GM23338 (cell line): Measurements from ENCODE around the gene DENND4C. TPM values are rescaled to one million over a fixed set of nuclear protein-coding genes. Genes with fewer than 3 reads are reported as not detected.
A peak's percentile ranks its signal among the peaks of the same experiment; 100 is the strongest.

Experiments
- ATAC-seq: fragments of 200-7000 bp; cut with Tn5 transposase; 3 replicates; pipeline ENCODE4 v1.9.1; 2020
- DNase-seq: peaks from one replicate; pipeline ENCODE4 v3.0.0-alpha.2; 2015; ENCODE audit warnings: low spot score
- H2AFZ ChIP-seq: fragments of 200-600 bp; sonication (generic); 2 replicates; pipeline ENCODE4 v1.8.0; 2016; ENCODE audit warnings: antibody characterized with exemption, mild to moderate bottlenecking, moderate library complexity
- H3F3A ChIP-seq: fragments of 200-600 bp; sonication (generic); replicated peaks from 2 replicates; pipeline ENCODE4 v1.8.0; 2017; ENCODE audit warnings: antibody characterized with exemption, mixed run types, low read depth
- H3K27ac ChIP-seq: fragments of 200-600 bp; sonication (generic); 2 replicates; pipeline ENCODE4 v1.6.1; 2016; ENCODE audit warnings: low read depth
- H3K27me3 ChIP-seq: fragments of 200-600 bp; sonication (generic); 2 replicates; pipeline ENCODE4 v1.8.0; 2016; ENCODE audit warnings: mild to moderate bottlenecking, mixed run types, moderate library complexity; ENCODE audit not compliant: insufficient read depth
- H3K36me3 ChIP-seq: fragments of 200-600 bp; sonication (generic); 2 replicates; pipeline ENCODE4 v1.8.0; 2016; ENCODE audit warnings: mild to moderate bottlenecking; ENCODE audit not compliant: insufficient read depth
- H3K4me1 ChIP-seq: fragments of 200-600 bp; sonication (generic); 2 replicates; pipeline ENCODE4 v1.8.0; 2016; ENCODE audit warnings: mild to moderate bottlenecking, moderate library complexity; ENCODE audit not compliant: insufficient read depth
- H3K4me2 ChIP-seq: fragments of 200-600 bp; sonication (generic); 2 replicates; pipeline ENCODE4 v1.7.1; 2017; ENCODE audit warnings: mixed run types
- H3K4me3 ChIP-seq: fragments of 200-600 bp; sonication (generic); 2 replicates; pipeline ENCODE4 v1.6.1; 2016; ENCODE audit warnings: mixed run types
- H3K79me2 ChIP-seq: fragments of 200-600 bp; sonication (generic); replicated peaks from 2 replicates; pipeline ENCODE4 v1.8.0; 2017; ENCODE audit warnings: mild to moderate bottlenecking; ENCODE audit not compliant: insufficient read depth
- H3K9me2 ChIP-seq: fragments of 200-600 bp; sonication (generic); 2 replicates; pipeline ENCODE4 v1.8.0; 2017; ENCODE audit not compliant: insufficient read depth
- H4K20me1 ChIP-seq: fragments of 200-600 bp; sonication (generic); replicated peaks from 2 replicates; pipeline ENCODE4 v1.8.0; 2017; ENCODE audit warnings: mild to moderate bottlenecking; ENCODE audit not compliant: insufficient read depth
- H3K27ac Mint-ChIP-seq: 2 replicates; pipeline ENCODE4 v1.8.0; 2020; ENCODE audit warnings: inconsistent platforms, mild to moderate bottlenecking, moderate library complexity, mixed read lengths
- H3K27me3 Mint-ChIP-seq: 3 replicates; pipeline ENCODE4 v1.8.0; 2022; ENCODE audit warnings: low read depth, mild to moderate bottlenecking, moderate library complexity, mixed read lengths, inconsistent platforms; ENCODE audit not compliant: insufficient read depth, poor library complexity
- H3K36me3 Mint-ChIP-seq: 3 replicates; pipeline ENCODE4 v1.8.0; 2021; ENCODE audit warnings: low read depth, mild to moderate bottlenecking, inconsistent platforms, moderate library complexity, mixed read lengths
- H3K4me1 Mint-ChIP-seq: 3 replicates; pipeline ENCODE4 v1.8.0; 2020; ENCODE audit warnings: mild to moderate bottlenecking, inconsistent platforms, mixed read lengths
- H3K4me3 Mint-ChIP-seq: 3 replicates; pipeline ENCODE4 v1.8.0; 2021; ENCODE audit warnings: moderate library complexity, mild to moderate bottlenecking, inconsistent platforms, mixed read lengths
- H3K9me3 Mint-ChIP-seq: 3 replicates; pipeline ENCODE4 v1.8.0; 2020; ENCODE audit warnings: moderate library complexity, mild to moderate bottlenecking, inconsistent platforms, mixed read lengths
- CREB1 ChIP-seq: fragments of 250-450 bp; sonication (Bioruptor Pico); IDR thresholded peaks from 2 replicates; pipeline ENCODE4 v1.5.0; 2020; ENCODE audit warnings: low read depth, mild to moderate bottlenecking, moderate library complexity
- CTCF ChIP-seq, 2 experiments: fragments of 200-600 bp in 1 of 2; sonication (generic) in 1 of 2; conservative IDR thresholded peaks; 2 replicates each; pipeline versions ENCODE4 v1.5.1 to v1.6.1; 2016 to 2017; ENCODE audit warnings: antibody characterized with exemption in 2 of 2, low read depth in 2 of 2, mild to moderate bottlenecking in 2 of 2, moderate library complexity in 1 of 2
- ETS1 ChIP-seq: IDR thresholded peaks from 2 replicates; pipeline ENCODE4 v1.6.1; 2016; ENCODE audit warnings: antibody characterized with exemption
- EZH2 ChIP-seq: fragments of 200-600 bp; sonication (generic); IDR thresholded peaks from one replicate; pipeline ENCODE4 v1.8.0; 2017; ENCODE audit warnings: antibody characterized with exemption, mild to moderate bottlenecking, low read depth; ENCODE audit not compliant: unreplicated experiment
- EZH2phosphoT487 ChIP-seq: fragments of 200-600 bp; sonication (generic); IDR thresholded peaks from one replicate; pipeline ENCODE4 v1.8.1; 2018; ENCODE audit warnings: antibody characterized with exemption; ENCODE audit not compliant: unreplicated experiment
- JUNB ChIP-seq: IDR thresholded peaks from one replicate; pipeline ENCODE4 v1.6.1; 2016; ENCODE audit warnings: antibody characterized with exemption; ENCODE audit not compliant: unreplicated experiment
- NANOG ChIP-seq: IDR thresholded peaks from 2 replicates; pipeline ENCODE4 v1.6.1; 2016; ENCODE audit warnings: antibody characterized with exemption, borderline replicate concordance
- POLR2AphosphoS5 ChIP-seq: IDR thresholded peaks from 2 replicates; pipeline ENCODE4 v1.6.1; 2016; ENCODE audit warnings: antibody characterized with exemption, low read depth
- REST ChIP-seq: IDR thresholded peaks from one replicate; pipeline ENCODE4 v1.6.1; 2018; ENCODE audit warnings: antibody characterized with exemption; ENCODE audit not compliant: unreplicated experiment
- STAT1 ChIP-seq: IDR thresholded peaks from one replicate; pipeline ENCODE4 v1.6.1; 2016; ENCODE audit warnings: antibody characterized with exemption; ENCODE audit not compliant: unreplicated experiment
- ZNF114 ChIP-seq: fragments of 250-450 bp; sonication (Bioruptor Pico); IDR thresholded peaks from 2 replicates; pipeline ENCODE4 v1.5.0; 2020; ENCODE audit warnings: mild to moderate bottlenecking, moderate library complexity
- ZNF331 ChIP-seq: fragments of 250-450 bp; sonication (Bioruptor Pico); IDR thresholded peaks from 2 replicates; pipeline ENCODE4 v1.5.0; 2020; ENCODE audit warnings: low read depth, mild to moderate bottlenecking, moderate library complexity
- ZNF462 ChIP-seq: fragments of 250-450 bp; sonication (Bioruptor Pico); IDR thresholded peaks from 2 replicates; pipeline ENCODE4 v1.5.0; 2020; ENCODE audit warnings: mild to moderate bottlenecking, moderate library complexity
- long read RNA-seq: library from polyadenylated mRNA; unstranded; transcript quantifications from one replicate; pipeline ENCODE4 v2.0.0, GENCODE V29; 2020; ENCODE audit not compliant: unreplicated experiment
- polyA plus RNA-seq: library from polyadenylated mRNA; unstranded; fragments of >200 nt; fragmentation: Nextera tagmentation; extraction: Ambion mirVana; gene quantifications from 2 replicates; pipeline ENCODE4 v1.2.1, GENCODE V29; 2016
- total RNA-seq: library from RNA; depleted of rRNA; stranded (reverse); fragments of >200 nt; shearing (Covaris generic); gene quantifications from 2 replicates; pipeline ENCODE4 v1.2.3, GENCODE V29; 2014; rRNA removed

DENND4C gene
- total RNA-seq (30.8 and 43.7 TPM in 2 replicates), polyA plus RNA-seq (5.2 and 6.4 TPM in 2 replicates)
- long read RNA-seq, partial matches to known transcripts = 0 of 1 reads
- long read RNA-seq, other reads (novel, unspliced or antisense) = 1 of 1 reads

GRCh38 chr9:19230355-19231125 lies at the start of gene DENND4C:
TSS of gene DENND4C (plus strand) at chr9:19230693. CDS start at chr9:19276175, 45,482 bp downstream.
- H3K27ac ChIP-seq = peak within 1 kb of the TSS; percentile 98
- H3K4me3 ChIP-seq = peak within 1 kb of the TSS; percentile 91
- Mint-ChIP-seq H3K27ac (peak within 1 kb of the TSS; percentile 99), H3K4me3 (no peak within 1 kb of the TSS; the same call in 1 of the 3 replicates), H3K36me3 (0 out of 3 replicates have a peak, but pooled peaks cover 2% of the 10 kb centered on the region), H3K4me1 (peaks cover 13% of the 10 kb centered on the region), H3K9me3 (no peaks in the 10 kb centered on the region; the same call in 2 of the 3 replicates), H3K27me3 (peaks cover 12% of the 10 kb centered on the region)
- H3K4me2 ChIP-seq = peak within 1 kb of the TSS; percentile 98
- H4K20me1 ChIP-seq = peaks cover 7% of the 10 kb centered on the region; the same call in 1 of the 2 replicates
- ATAC-seq (peak; percentile 83), DNase-seq (peak; percentile 93)
- peaks cover 26% of the 10 kb centered on the region for H3K4me1 ChIP-seq
- TF ChIP-seq ETS1 (no peak), JUNB (no peak), STAT1 (no peak), ZNF114 (CRISPR knock-in tag) (no peak), CREB1 (no peak), EZH2 (no peak), EZH2phosphoT487 (no peak), POLR2AphosphoS5 (peak; percentile 81), CTCF (conservative IDR thresholded peaks at IDR 0.05; ENCODE audit: low read depth in 2 of 2) (peak in 1 of 2 experiments; percentile 38; a peak in 2 of 4 replicates), NANOG (no peak), ZNF331 (CRISPR knock-in tag) (no peak), REST (no peak), ZNF462 (no peak)
- no peaks in the 10 kb centered on the region for H3K36me3 ChIP-seq
- H3K9me2 ChIP-seq = no peaks in the 10 kb centered on the region
- no peaks in the 10 kb centered on the region for H3K27me3 ChIP-seq
- H3F3A ChIP-seq = peaks cover 10% of the 10 kb centered on the region
- peaks cover 48% of the 10 kb centered on the region for H3K79me2 ChIP-seq
- H2AFZ ChIP-seq = peak within 1 kb of the TSS; percentile 83
